IMR-90 (cell line): ENCODE results near the gene TET1. TPM values are rescaled to one million over a fixed set of nuclear protein-coding genes. Genes with fewer than 3 reads are reported as not detected.

Experiments used
- ATAC-seq: fragments of 200-7000 bp; cut with Tn5 transposase; 2 replicates; pipeline ENCODE4 v1.9.1; 2020; ENCODE audit warnings: low read depth, mild to moderate bottlenecking, moderate library complexity
- BruUV-seq: library from RNA; stranded (reverse); fragments of 400-500 nt; replicated peaks from 2 replicates; lab custom pipeline; 2021; lab: Mats Ljungman, UMichigan
- CTCF ChIA-PET: fragments of 300-600 bp; formaldehyde crosslinking; extraction: SDS; loops from one replicate; lab custom pipeline; 2021; ENCODE audit warnings: antibody characterized with exemption; lab: Yijun Ruan, JAX
- POLR2A ChIA-PET: fragments of 300-600 bp; sonication (Branson Sonifier 250); formaldehyde crosslinking; loops from one replicate; lab custom pipeline; 2022; ENCODE audit warnings: antibody characterized with exemption; ENCODE audit not compliant: unreplicated experiment; lab: Charles Lee
- DNase-seq: peaks from one replicate; pipeline ENCODE4 v3.0.0; 2013
- H2AFZ ChIP-seq: replicated peaks from 2 replicates; pipeline ENCODE3; 2013; ENCODE audit warnings: low read length, mild to moderate bottlenecking; ENCODE audit not compliant: poor library complexity
- H2AK5ac ChIP-seq: 2 replicates; pipeline ENCODE4 v1.6.1; 2013; ENCODE audit warnings: low read depth, low read length, inconsistent platforms
- H2AK9ac ChIP-seq: replicated peaks from 2 replicates; pipeline ENCODE3; 2013; ENCODE audit warnings: mild to moderate bottlenecking, low read depth, low read length, moderate library complexity; ENCODE audit not compliant: poor library complexity
- H2BK120ac ChIP-seq: 2 replicates; pipeline ENCODE4 v1.6.1; 2013; ENCODE audit warnings: low read depth, low read length, inconsistent platforms
- H2BK15ac ChIP-seq: 3 replicates; pipeline ENCODE4 v1.6.1; 2013; ENCODE audit warnings: low read depth, low read length, inconsistent platforms
- H2BK20ac ChIP-seq: 2 replicates; pipeline ENCODE4 v1.6.1; 2013; ENCODE audit warnings: low read depth, mild to moderate bottlenecking, inconsistent platforms, low read length, moderate library complexity
- H2BK5ac ChIP-seq: 2 replicates; pipeline ENCODE4 v1.6.1; 2013; ENCODE audit warnings: mild to moderate bottlenecking, low read depth, low read length, inconsistent platforms; ENCODE audit not compliant: poor library complexity, severe bottlenecking
- H3K14ac ChIP-seq: replicated peaks from 2 replicates; pipeline ENCODE4 v1.6.1; 2013; ENCODE audit warnings: low read depth, low read length, inconsistent platforms
- H3K18ac ChIP-seq: 2 replicates; pipeline ENCODE4 v1.6.1; 2013; ENCODE audit warnings: low read depth, low read length, control low read depth
- H3K23ac ChIP-seq: 2 replicates; pipeline ENCODE4 v1.6.1; 2013; ENCODE audit warnings: low read depth, low read length, inconsistent platforms
- H3K27ac ChIP-seq: 2 replicates; pipeline ENCODE4 v1.5.1; 2013; ENCODE audit warnings: mild to moderate bottlenecking, control low read depth, low read length; ENCODE audit not compliant: insufficient read depth
- H3K27me3 ChIP-seq: 2 replicates; pipeline ENCODE4 v1.6.1; 2013; ENCODE audit warnings: low read length; ENCODE audit not compliant: control insufficient read depth, insufficient read depth
- H3K36me3 ChIP-seq: 2 replicates; pipeline ENCODE4 v1.6.1; 2013; ENCODE audit warnings: low read length, mixed read lengths; ENCODE audit not compliant: control insufficient read depth, insufficient read depth
- H3K4ac ChIP-seq: 2 replicates; pipeline ENCODE4 v1.6.1; 2013; ENCODE audit warnings: low read depth, low read length, inconsistent platforms
- H3K4me1 ChIP-seq: 2 replicates; pipeline ENCODE4 v1.6.1; 2013; ENCODE audit warnings: low read length, mixed read lengths; ENCODE audit not compliant: control insufficient read depth, insufficient read depth
- H3K4me2 ChIP-seq: 2 replicates; pipeline ENCODE4 v1.6.1; 2013; ENCODE audit warnings: low read depth, mild to moderate bottlenecking, control low read depth, low read length, moderate library complexity
- H3K4me3 ChIP-seq: 2 replicates; pipeline ENCODE4 v1.5.1; 2013; ENCODE audit warnings: low read depth, mild to moderate bottlenecking, control low read depth, low read length, moderate library complexity; ENCODE audit not compliant: insufficient read depth
- H3K56ac ChIP-seq: 2 replicates; pipeline ENCODE4 v1.6.1; 2013; ENCODE audit warnings: low read length, inconsistent platforms; ENCODE audit not compliant: insufficient read depth; ENCODE audit errors: extremely low read depth
- H3K79me1 ChIP-seq, 2 experiments: 2 replicates each; pipeline ENCODE4 v1.6.1; 2013; ENCODE audit warnings: low read length in 2 of 2, inconsistent platforms in 1 of 2, low read depth in 1 of 2
- H3K9ac ChIP-seq: 2 replicates; pipeline ENCODE4 v1.6.1; 2013; ENCODE audit warnings: low read depth, low read length, control low read depth
- H3K9me1 ChIP-seq: 2 replicates; pipeline ENCODE4 v1.6.1; 2013; ENCODE audit warnings: low read length, inconsistent platforms; ENCODE audit not compliant: insufficient read depth
- H3K9me3 ChIP-seq: 2 replicates; pipeline ENCODE4 v1.6.1; 2013; ENCODE audit warnings: low read length; ENCODE audit not compliant: control insufficient read depth, insufficient read depth
- H4K20me1 ChIP-seq: 2 replicates; pipeline ENCODE4 v1.6.1; 2013; ENCODE audit warnings: low read length, inconsistent platforms; ENCODE audit not compliant: insufficient read depth
- H4K5ac ChIP-seq: 2 replicates; pipeline ENCODE4 v1.6.1; 2013; ENCODE audit warnings: mild to moderate bottlenecking, low read depth, low read length, control low read depth
- H4K8ac ChIP-seq, 2 experiments: 2 replicates each; pipeline ENCODE4 v1.6.1; 2013; ENCODE audit warnings: low read depth in 2 of 2, low read length in 2 of 2, control low read depth in 1 of 2, inconsistent platforms in 1 of 2
- H4K91ac ChIP-seq: 2 replicates; pipeline ENCODE4 v1.6.1; 2013; ENCODE audit warnings: low read depth, low read length, inconsistent platforms; ENCODE audit not compliant: insufficient read depth
- BHLHE40 ChIP-seq: fragments of 150-350 bp; IDR thresholded peaks from 2 replicates; pipeline ENCODE4 v1.6.1; 2016; ENCODE audit warnings: mild to moderate bottlenecking, low read depth, low read length
- CEBPB ChIP-seq: IDR thresholded peaks from 2 replicates; pipeline ENCODE4 v1.6.1; 2012; ENCODE audit warnings: low read depth, low read length, improper control_type of control experiment
- MAZ ChIP-seq: IDR thresholded peaks from 2 replicates; pipeline ENCODE4 v1.6.1; 2012; ENCODE audit warnings: low read depth, mild to moderate bottlenecking, low read length, improper control_type of control experiment, moderate library complexity, borderline replicate concordance
- RAD21 ChIP-seq: IDR thresholded peaks from 2 replicates; pipeline ENCODE4 v1.6.1; 2012; ENCODE audit warnings: low read length, improper control_type of control experiment
- WGBS, 2 experiments: methylation state at CpG; one replicate each; pipeline versions ENCODE4 v1.1.5 to v1.1.7; 2013; ENCODE audit warnings: missing lambda C conversion rate in 2 of 2; ENCODE audit not compliant: insufficient read length in 1 of 2; ENCODE audit errors: extremely low coverage in 2 of 2; 5-methylcytosine and 5-hydroxymethylcytosine counted together
- dilution Hi-C: fragments of 300-500 bp; cut with HindIII; formaldehyde crosslinking; loops from one replicate; pipeline ENCODE4 v1.14.3; 2018; ENCODE audit warnings: low sequenced_read_pairs; ENCODE audit not compliant: unreplicated experiment
- in situ Hi-C: fragments of 300-500 bp; cut with MboI; formaldehyde crosslinking; loops from 3 replicates; pipeline ENCODE4 v1.14.3; 2019; ENCODE audit warnings: low sequenced_read_pairs, inconsistent platforms, mixed read lengths
- intact Hi-C: fragments of 100-400 bp; cut with micrococcal nuclease; formaldehyde crosslinking; loops from 2 replicates; pipeline ENCODE4 v1.10.0; 2022
- polyA plus RNA-seq, 3 experiments: library from polyadenylated mRNA; depleted of rRNA; stranded (reverse); fragments of >200 nt; gene quantifications; 2 replicates each; pipeline ENCODE4 v1.2.3, GENCODE V29; 2012; ENCODE audit warnings: low replicate concordance in 1 of 3
- total RNA-seq: library from RNA; depleted of rRNA; stranded (reverse); fragments of >200 nt; gene quantifications from 2 replicates; pipeline ENCODE4 v1.2.3, GENCODE V29; 2012
- TF ChIP-seq, protein P1 (sequence below): fragments of 150-350 bp; IDR thresholded peaks from 2 replicates; pipeline ENCODE4 v1.6.1; 2016; ENCODE audit warnings: low read depth, mild to moderate bottlenecking, low read length, moderate library complexity, borderline replicate concordance

Gene TET1
- total and polyA plus RNA-seq, 2 of the 4 experiments (the other 2 are of a cell fraction), result 1.0 to 4.3 TPM

- POLR2A ChIA-PET, result no interaction called here
- Histone ChIP-seq H3K36me3 (no peaks in the 10 kb centered on the region), H3K18ac (no peak overlapping the region), H3K4me1 (peaks cover 8% of the 10 kb centered on the region), H2BK20ac (no peak overlapping the region), H4K8ac (peak overlapping the region in 1 of 2 experiments; percentile 9; a peak in 1 of 4 replicates), H2AFZ (no peak overlapping the region), H3K56ac (no peak overlapping the region), H3K14ac (no peak overlapping the region), H4K20me1 (no peaks in the 10 kb centered on the region), H3K9me3 (no peaks in the 10 kb centered on the region), H3K4me2 (no peak overlapping the region), H2BK120ac (no peak overlapping the region), H3K27ac (no peak overlapping the region), H3K27me3 (no peaks in the 10 kb centered on the region), H3K9me1 (no peaks in the 10 kb centered on the region; the same call in none of the 2 replicates), H3K4me3 (no peak overlapping the region), H2BK5ac (no peak overlapping the region), H2AK5ac (peak overlapping the region; percentile 1; the same call in 1 of the 2 replicates), H2AK9ac (peak overlapping the region; percentile 1), H3K79me1 (0 out of 4 replicates have a peak, but pooled peaks cover 0 to 3% of the 10 kb centered on the region in 2 experiments), H3K23ac (no peak overlapping the region), H4K5ac (no peak overlapping the region), H2BK15ac (no peak overlapping the region; the same call in 2 of the 3 replicates), H4K91ac (no peak overlapping the region), H3K9ac (no peak overlapping the region), H3K4ac (no peak overlapping the region)
- no CpG with 5 or more reads among the region's 6 CpGs for WGBS, 2 experiments
- in situ Hi-C loops, result no loop called here
- no TSS peak for BruUV-seq
- intact Hi-C loops, result no loop called here
- DNase-seq (no peak), ATAC-seq (no peak)
- TF ChIP-seq, protein P1, sequence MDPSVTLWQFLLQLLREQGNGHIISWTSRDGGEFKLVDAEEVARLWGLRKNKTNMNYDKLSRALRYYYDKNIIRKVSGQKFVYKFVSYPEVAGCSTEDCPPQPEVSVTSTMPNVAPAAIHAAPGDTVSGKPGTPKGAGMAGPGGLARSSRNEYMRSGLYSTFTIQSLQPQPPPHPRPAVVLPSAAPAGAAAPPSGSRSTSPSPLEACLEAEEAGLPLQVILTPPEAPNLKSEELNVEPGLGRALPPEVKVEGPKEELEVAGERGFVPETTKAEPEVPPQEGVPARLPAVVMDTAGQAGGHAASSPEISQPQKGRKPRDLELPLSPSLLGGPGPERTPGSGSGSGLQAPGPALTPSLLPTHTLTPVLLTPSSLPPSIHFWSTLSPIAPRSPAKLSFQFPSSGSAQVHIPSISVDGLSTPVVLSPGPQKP, result no peak
- TF ChIP-seq BHLHE40, result no peak
- no peak for TF ChIP-seq RAD21
- no peak for TF ChIP-seq MAZ
- TF ChIP-seq CEBPB, result no peak
- CTCF ChIA-PET, result no interaction called here
- dilution Hi-C loops, result no loop called here
These were observed 7.0 kb upstream of the TET1 start for GRCh38 chr10:68553138-68553537.
